Astrocyte (in vitro differentiated cells and primary cell): ENCODE results near the gene PCDHB3.

Source experiments
- EZH2 ChIP-seq: IDR thresholded peaks from 2 replicates; pipeline ENCODE4 v1.6.1; 2012; ENCODE audit warnings: mild to moderate bottlenecking, low read length, inconsistent platforms; ENCODE audit not compliant: insufficient read depth
- TF ChIP-seq, protein P1 (sequence below): IDR thresholded peaks from 2 replicates; pipeline ENCODE4 v1.5.1; 2011; ENCODE audit warnings: low read depth, mild to moderate bottlenecking, inconsistent platforms, low read length, moderate library complexity; ENCODE audit not compliant: insufficient read depth

DNA sequence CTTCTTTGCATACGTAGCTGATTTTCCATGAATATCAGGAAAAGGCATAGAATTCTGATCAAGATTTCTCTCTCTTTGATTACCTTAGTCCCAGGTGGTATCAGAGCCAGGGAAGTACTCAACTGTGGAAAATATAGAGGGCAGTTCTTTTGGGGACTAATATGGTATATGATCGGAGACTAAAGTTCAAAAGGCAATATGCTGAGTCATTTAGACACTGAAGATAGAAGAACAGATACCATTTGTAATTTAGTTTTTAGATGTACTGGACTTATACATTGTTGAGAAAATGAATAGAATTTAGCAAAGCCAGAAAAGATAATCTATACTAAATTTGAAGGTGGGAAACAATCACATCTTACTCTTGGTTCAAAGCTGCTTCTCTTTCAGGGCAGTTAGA is 5.1 kb downstream of the PCDHB3 start:
- TF ChIP-seq, protein P1, sequence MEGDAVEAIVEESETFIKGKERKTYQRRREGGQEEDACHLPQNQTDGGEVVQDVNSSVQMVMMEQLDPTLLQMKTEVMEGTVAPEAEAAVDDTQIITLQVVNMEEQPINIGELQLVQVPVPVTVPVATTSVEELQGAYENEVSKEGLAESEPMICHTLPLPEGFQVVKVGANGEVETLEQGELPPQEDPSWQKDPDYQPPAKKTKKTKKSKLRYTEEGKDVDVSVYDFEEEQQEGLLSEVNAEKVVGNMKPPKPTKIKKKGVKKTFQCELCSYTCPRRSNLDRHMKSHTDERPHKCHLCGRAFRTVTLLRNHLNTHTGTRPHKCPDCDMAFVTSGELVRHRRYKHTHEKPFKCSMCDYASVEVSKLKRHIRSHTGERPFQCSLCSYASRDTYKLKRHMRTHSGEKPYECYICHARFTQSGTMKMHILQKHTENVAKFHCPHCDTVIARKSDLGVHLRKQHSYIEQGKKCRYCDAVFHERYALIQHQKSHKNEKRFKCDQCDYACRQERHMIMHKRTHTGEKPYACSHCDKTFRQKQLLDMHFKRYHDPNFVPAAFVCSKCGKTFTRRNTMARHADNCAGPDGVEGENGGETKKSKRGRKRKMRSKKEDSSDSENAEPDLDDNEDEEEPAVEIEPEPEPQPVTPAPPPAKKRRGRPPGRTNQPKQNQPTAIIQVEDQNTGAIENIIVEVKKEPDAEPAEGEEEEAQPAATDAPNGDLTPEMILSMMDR, result no peak
- no peak for TF ChIP-seq EZH2
